ENCODE measurements around the gene ATG5. TPM values are rescaled to one million over a fixed set of nuclear protein-coding genes. Genes with fewer than 3 reads are reported as not detected.

Gene ATG5
- total and polyA plus RNA-seq, 11 donors: 8.8 to 23.9 (median 14.3) TPM

DNA sequence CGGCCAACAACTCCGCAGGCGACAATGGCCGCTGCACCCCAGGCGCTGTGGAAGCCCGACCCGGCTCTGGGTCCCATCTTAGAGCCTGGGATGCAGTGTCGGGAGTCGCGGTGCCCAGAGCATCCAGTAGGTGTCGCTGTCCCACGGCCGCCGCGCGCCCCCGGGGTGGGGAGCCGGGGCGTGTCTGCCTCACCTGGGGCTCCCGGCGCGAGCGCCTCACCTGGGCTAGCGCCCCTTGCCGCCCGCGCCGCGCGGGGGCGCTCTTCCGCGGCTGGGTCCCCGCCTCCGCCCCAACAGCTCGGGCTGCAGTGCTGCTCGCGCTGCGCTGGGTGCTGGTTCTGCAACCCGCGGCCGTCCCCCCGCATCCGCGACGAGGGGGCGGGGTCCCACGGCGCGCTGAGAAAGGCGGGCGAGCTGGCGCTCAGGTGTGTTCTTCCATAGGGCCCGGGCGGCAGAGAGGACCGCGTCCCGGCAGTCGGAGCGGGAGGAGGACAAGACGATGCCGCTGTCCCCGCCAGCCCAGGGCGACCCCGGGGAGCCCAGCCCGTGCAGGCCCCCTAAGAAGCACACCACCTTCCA, 34.9 kb upstream of the ATG5 start, which contains the start of gene CRYBG1:
CRYBG1 (plus strand) TSS at position 308 of the 579 bp plus-strand sequence; CDS start at position 500, 192 bp downstream.
- peak; percentile 7 to 71 (median 26) for DNase-seq
- Histone ChIP-seq H3K27ac (peak within 1 kb of the TSS in 1 of 12 donors; percentile 3), H3K9me3 (no peaks in the 10 kb centered on the region), H3K36me3 (no peaks in the 10 kb centered on the region), H3K4me1 (peaks cover 0 to 14% (median 9%) of the 10 kb centered on the region in 12 donors), H3K27me3 (peaks cover 9 to 71% (median 50%) of the 10 kb centered on the region in 9 donors), H3K4me3 (peak within 1 kb of the TSS; percentile 10 to 56 (median 40))
- intact Hi-C loops (cut with DNase I): no loop called here
- 0 to 3% (median 2%) methylated on average over 10 to 66 of the region's 66 CpGs for WGBS, 4 donors
- TF ChIP-seq, protein P1, sequence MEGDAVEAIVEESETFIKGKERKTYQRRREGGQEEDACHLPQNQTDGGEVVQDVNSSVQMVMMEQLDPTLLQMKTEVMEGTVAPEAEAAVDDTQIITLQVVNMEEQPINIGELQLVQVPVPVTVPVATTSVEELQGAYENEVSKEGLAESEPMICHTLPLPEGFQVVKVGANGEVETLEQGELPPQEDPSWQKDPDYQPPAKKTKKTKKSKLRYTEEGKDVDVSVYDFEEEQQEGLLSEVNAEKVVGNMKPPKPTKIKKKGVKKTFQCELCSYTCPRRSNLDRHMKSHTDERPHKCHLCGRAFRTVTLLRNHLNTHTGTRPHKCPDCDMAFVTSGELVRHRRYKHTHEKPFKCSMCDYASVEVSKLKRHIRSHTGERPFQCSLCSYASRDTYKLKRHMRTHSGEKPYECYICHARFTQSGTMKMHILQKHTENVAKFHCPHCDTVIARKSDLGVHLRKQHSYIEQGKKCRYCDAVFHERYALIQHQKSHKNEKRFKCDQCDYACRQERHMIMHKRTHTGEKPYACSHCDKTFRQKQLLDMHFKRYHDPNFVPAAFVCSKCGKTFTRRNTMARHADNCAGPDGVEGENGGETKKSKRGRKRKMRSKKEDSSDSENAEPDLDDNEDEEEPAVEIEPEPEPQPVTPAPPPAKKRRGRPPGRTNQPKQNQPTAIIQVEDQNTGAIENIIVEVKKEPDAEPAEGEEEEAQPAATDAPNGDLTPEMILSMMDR (IDR thresholded peaks at IDR 0.05): peak; percentile 52 to 87 (median 65)
- no peak for TF ChIP-seq POLR2A (IDR thresholded peaks at IDR 0.05)
- ATAC-seq: peak in 3 of 4 donors; percentile 37 to 83 (median 74)

DNA sequence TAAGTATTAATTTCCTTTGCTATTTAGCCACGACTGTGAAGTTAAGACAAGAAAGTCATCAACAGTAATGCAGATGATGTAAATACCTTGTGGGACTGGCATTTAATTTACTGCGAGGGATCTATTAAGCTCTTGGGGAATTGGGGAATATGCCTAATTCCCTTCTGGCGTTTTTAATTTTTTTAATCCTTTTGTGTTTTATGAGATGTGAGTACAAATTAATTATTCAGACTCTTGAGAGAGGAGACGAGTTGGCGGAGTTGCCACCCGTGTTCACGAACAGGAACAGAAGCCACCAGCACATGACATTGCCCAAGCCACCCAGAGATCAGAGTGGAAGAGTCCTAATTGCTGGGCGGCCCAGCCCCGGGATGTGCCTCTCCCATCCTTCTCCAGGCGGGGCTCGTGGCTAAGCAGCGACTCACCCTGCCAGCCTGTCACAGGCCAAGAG, 34.4 kb upstream of the ATG5 start:
- H3K4me3 ChIP-seq: peak overlapping the region in 4 of 12 donors; percentile 30 to 56 (median 42)
- peaks cover 9 to 72% (median 50%) of the 10 kb centered on the region in 9 donors for H3K27me3 ChIP-seq
- TF ChIP-seq, protein P1 (IDR thresholded peaks at IDR 0.05): no peak
- TF ChIP-seq POLR2A (IDR thresholded peaks at IDR 0.05): no peak

DNA sequence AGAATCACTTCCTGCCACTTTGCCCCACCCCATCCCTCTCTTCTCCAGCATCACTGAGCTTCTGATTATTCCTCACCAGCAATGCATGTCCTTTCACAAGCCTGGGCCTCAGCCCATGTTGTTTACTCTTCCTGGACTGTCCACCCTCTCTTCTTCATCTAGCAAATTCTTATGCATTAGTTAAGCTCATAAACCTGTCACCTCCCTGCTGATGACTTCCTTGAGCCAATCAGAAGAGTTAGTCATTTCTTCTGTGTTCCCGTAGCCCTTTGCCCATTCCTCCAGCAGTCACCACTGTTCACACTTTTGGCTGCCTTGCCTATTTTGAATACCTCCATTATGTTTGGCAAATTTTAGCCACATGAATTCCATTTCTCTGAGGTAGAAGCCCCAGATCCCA, 30.8 kb upstream of the ATG5 start:
- 71 to 94% (median 85%) methylated on average over 1 of the region's 1 CpG for WGBS, 4 donors

More for the DNA sequence above, 34.4 kb upstream of the ATG5 start:
- no peaks in the 10 kb centered on the region for H3K9me3 ChIP-seq
- no peak overlapping the region for H3K27ac ChIP-seq
- ATAC-seq (peak in 1 of 4 donors; percentile 15), DNase-seq (no peak)
- H3K4me1 ChIP-seq: peaks cover 0 to 14% (median 9%) of the 10 kb centered on the region in 12 donors
- intact Hi-C loops (cut with DNase I): no loop called here
- no peaks in the 10 kb centered on the region for H3K36me3 ChIP-seq
- WGBS, 4 donors: 28 to 49% (median 37%) methylated on average over 8 to 12 of the region's 12 CpGs

DNA sequence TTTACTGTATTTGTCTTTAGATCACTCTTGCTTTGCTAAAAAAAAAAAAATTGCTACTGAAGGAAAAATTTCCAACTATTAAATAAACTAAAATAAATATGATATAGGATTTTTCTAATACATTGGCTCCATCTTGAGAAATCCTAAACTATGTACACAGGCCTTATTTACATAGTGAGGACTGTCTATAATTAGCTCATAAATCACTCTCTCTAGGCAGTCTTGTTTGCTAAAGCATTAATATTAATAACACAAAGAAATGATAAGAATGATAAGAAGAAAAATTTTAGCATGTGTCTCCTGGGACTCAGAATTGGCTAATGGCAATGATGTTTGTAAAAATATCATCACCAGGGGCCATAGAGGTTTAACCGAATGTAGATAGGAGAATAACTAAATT, 21.7 kb upstream of the ATG5 start:
- Histone ChIP-seq H3K27ac (no peak overlapping the region), H3K4me1 (no peaks in the 10 kb centered on the region), H3K36me3 (no peaks in the 10 kb centered on the region), H3K4me3 (no peak overlapping the region), H3K27me3 (peaks cover 0 to 4% (median 0%) of the 10 kb centered on the region in 9 donors), H3K9me3 (peaks cover 0 to 8% (median 0%) of the 10 kb centered on the region in 12 donors)
- ATAC-seq (no peak), DNase-seq (no peak)
- TF ChIP-seq POLR2A (IDR thresholded peaks at IDR 0.05): no peak
- TF ChIP-seq, protein P1 (IDR thresholded peaks at IDR 0.05): no peak
- intact Hi-C loops (cut with DNase I): loop anchor here in 1 of 10 donors (10.0 kb wide), 1 partner anchor 638 kb away; no protein-coding TSS in a partner anchor
- 74 to 89% (median 82%) methylated on average over 1 of the region's 1 CpG for WGBS, 4 donors

More for the DNA sequence above, 30.8 kb upstream of the ATG5 start:
- Histone ChIP-seq H3K4me3 (no peak overlapping the region), H3K27ac (no peak overlapping the region), H3K9me3 (peaks cover 0 to 19% (median 0%) of the 10 kb centered on the region in 12 donors), H3K4me1 (peaks cover 0 to 14% (median 9%) of the 10 kb centered on the region in 12 donors), H3K36me3 (no peaks in the 10 kb centered on the region), H3K27me3 (peaks cover 8 to 67% (median 47%) of the 10 kb centered on the region in 9 donors)
- intact Hi-C loops (cut with DNase I): no loop called here
- DNase-seq (no peak), ATAC-seq (no peak)
- no peak for TF ChIP-seq POLR2A (IDR thresholded peaks at IDR 0.05)
- TF ChIP-seq, protein P1 (IDR thresholded peaks at IDR 0.05): no peak

All from heart left ventricle (tissue), 16 donors.